ENCODE measurements around the gene CCDC110. TPM values are rescaled to one million over a fixed set of nuclear protein-coding genes. Genes with fewer than 3 reads are reported as not detected.

The CCDC110 gene
- total RNA-seq, 1 donor from 2014 or later: 14.4 TPM

DNA sequence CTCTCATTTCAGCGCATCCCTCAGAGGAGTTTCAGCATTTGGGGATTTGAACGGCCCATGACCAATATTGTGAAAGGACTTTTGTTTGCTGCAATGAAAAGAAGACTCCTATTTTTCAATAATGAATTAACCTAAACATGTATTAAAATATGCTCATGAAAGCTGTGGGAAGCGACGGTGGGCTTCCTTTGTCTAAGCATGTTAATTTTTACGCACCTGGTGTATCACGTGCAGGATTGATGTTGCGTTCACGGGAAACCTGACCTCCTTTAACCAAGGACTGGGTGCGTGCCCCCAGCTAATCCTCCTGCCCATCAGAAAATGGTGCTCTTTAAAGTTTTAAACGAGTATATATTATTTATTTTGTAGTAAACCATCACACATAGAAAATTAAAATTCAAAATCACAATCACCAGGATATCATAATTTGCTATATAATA is 590 bp upstream of the CCDC110 start:
- no peak for DNase-seq (ENCODE audit: low spot score)

GRCh38 chr4:185470501-185471195 is 885 bp downstream of the CCDC110 start:
- DNase-seq (ENCODE audit: low spot score): peak; percentile 64

- DNase-seq (ENCODE audit: low spot score): no peak
Measured at GRCh38 chr4:185469580-185470154, 1.9 kb downstream of the CCDC110 start.

DNA sequence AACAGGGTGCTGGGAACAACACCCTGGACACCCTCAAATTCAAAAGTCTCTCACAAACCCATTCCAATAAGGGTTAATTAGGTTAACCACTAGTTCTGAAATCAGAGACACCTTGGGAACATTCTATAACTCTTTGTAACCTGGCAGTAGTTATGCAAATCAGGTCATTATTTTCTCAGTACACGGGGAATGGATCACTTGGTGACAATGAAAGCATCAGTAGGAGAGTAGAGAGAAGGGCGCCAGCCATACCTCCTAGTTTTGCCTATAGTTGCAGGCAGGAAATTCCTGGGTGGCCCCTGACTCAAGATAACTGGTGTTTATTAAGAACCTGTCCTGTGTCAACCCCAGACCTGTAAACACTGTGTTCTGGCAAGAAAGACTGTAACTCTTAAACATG is 2.5 kb downstream of the CCDC110 start:
- no peak for DNase-seq (ENCODE audit: low spot score)

- no peak for DNase-seq (ENCODE audit: low spot score)
Measured at GRCh38 chr4:185467991-185468390, 3.5 kb downstream of the CCDC110 start.

GRCh38 chr4:185467101-185467500 is 4.4 kb downstream of the CCDC110 start:
- peak; percentile 22 for DNase-seq (ENCODE audit: low spot score)

- DNase-seq (ENCODE audit: low spot score): no peak
Measured at GRCh38 chr4:185465707-185466106, 5.8 kb downstream of the CCDC110 start.

GRCh38 chr4:185464887-185465286 is 6.6 kb downstream of the CCDC110 start:
- no peak for DNase-seq (ENCODE audit: low spot score)

DNA sequence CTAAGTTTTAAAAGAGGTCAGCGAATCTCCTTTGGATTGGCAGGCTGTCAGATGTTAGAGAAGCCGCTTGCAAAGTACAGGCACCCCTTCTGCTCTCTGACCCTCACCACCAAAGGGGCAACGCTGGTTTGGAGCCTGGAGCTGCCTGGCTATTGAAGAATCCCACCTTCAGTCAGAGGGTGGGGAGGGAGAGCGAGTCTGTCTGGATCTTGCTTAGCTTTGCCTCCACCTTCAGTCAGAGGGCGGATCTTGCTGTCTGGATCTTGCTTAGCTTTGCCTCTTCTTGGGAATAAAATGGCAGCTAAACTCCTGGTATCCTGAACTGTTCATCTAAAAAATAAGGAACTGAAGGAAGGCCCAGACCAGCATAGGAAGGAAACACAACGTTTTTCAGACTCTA is 7.3 kb downstream of the CCDC110 start:
- no peak for DNase-seq (ENCODE audit: low spot score)

DNA sequence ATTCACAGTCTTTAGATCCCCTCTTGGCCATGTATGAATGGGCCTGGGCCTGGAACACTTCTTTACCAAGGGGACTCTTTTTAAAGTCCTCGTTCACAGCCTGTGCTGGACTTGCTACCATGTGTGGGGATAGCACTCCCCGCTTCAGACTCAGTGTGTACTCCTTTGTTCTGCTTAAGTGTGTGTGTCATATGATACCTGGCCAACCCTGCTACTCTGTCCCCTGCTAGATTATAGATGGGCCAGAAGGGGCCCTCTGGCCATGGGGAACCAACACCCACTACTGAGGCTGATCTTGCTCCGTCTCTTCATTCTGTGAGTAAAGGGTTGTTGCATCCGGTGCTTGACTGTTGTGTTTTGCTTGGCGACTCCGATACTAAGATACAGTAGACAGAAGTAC is 8.0 kb downstream of the CCDC110 start:
- DNase-seq (ENCODE audit: low spot score): no peak

DNA sequence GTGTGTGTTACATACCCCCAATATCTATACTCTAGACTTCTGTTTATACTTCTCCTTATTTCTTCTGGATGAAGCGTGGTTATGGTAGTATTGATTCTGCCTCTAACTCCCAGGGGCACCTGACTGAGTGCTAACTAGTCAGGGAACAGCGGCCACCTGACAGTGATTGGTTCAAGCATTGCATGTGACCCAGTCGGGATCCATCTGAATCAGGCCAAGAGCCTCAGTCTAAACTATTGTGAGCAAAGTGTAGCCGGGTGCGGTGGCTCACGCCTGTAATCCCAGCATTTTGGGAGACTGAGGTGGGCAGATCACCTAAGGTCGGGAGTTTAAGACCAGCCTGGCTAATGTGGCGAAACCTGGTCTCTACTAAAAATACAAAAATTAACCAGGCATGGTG is 10.0 kb downstream of the CCDC110 start:
- no peak for DNase-seq (ENCODE audit: low spot score)

- no peak for DNase-seq (ENCODE audit: low spot score)
Measured at GRCh38 chr4:185457136-185457535, 14.4 kb downstream of the CCDC110 start.

- DNase-seq (ENCODE audit: low spot score): no peak
Measured at GRCh38 chr4:185456131-185456530, 15.4 kb downstream of the CCDC110 start.

- no peak for DNase-seq (ENCODE audit: low spot score)
Measured at GRCh38 chr4:185445209-185445608, 26.3 kb downstream of the CCDC110 start.

DNA sequence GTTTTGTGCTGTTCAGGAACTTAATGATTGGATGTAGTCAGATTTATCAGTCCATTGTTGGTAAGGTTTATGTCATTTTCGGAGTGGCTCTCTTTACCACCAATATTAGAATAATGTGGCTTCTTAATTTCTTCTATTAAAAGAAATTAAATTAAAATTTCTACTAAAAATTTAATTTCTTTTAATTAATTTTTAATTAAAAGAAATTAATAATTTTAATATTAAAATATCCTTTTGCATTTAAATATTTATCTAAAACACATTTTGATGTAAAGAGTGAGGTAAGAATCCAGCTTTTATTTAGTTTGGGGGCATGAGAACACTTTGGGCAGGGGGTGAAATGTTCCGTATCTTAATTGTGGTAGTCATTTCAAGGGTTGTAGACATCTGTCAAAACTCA is 30.1 kb downstream of the CCDC110 start:
- no peak for DNase-seq (ENCODE audit: low spot score)

DNA sequence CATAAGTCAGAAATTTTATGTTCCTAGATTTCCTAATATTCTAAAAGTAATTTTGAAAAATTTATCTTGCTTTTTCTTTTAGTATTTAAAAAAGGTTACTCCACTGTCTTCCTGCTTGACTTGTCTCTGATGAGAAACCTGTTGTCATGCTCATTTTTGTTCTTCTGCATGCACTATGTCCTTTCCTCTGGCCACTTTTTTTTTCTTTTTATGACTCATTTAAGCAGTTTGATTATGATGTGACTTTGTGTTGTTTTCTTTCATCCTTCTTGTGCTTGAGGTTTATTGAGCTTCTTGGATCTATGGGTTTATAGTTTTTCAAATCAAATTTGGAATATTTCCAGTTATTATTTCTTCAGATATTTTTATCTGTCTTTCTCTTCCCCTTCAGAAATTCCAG is 33.7 kb downstream of the CCDC110 start:
- DNase-seq (ENCODE audit: low spot score): no peak

GRCh38 chr4:185435466-185435865 is 36.1 kb downstream of the CCDC110 start:
- DNase-seq (ENCODE audit: low spot score): no peak

DNA sequence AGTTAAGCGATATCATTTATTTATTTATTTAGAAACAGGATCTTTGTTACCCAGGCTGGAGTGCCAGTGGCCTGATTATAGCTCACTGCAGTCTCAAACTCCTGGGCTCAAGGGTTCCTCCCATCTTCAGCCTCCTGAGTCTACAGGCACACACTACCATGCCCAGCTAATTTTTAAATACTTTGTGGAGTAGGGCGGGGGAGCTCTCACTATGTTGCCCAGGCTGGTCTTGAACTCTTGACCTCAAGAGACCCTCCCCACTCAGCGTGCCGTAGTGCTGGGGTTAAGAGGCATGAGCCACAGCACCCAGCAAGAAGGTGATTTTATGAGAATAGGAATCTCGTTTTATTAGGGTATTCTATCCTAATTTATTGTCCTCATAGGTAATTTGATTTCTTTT is 41.9 kb downstream of the CCDC110 start:
- DNase-seq (ENCODE audit: low spot score): no peak

GRCh38 chr4:185426960-185427688 is 44.4 kb downstream of the CCDC110 start:
- no peak for DNase-seq (ENCODE audit: low spot score)

DNA sequence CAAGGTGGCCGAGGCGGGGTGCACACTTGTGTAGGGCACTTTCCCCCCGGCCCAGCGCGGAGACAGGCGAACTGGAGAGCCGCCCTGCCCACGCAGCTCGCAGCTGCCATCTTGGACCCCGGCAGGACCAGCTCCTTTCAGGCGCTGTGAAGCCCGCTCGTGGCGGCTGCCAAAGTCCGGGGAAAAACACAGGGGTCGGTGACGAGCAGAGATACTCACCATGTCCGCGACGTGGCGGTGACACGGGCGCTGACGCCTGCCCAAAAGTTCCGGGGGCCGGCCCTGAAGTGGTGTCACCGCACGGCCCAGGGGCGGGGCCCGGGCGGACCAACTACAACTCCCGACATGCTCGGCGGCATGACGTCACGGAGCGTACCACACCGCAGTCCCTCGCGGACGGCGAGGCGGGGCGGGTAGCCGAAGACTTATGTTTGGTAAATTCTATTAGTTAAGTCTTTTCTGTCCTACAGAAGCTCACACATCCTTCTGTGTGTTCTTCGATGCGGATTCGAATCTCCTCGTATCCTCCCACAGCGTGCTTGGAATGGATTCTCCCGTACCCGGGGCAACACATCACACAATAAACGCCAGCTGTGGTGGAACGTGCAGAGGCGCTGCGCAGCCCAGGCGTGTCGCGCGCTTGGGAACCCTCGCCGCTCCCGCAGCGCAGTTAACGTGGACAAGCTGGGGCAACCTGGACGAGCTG is 45.7 kb downstream of the CCDC110 start, which contains the start of gene UFSP2:
Gene UFSP2, minus strand, starts transcription at position 318 of the 706 bp plus-strand sequence. Its CDS starts 96 bp downstream, at position 222.
- DNase-seq (ENCODE audit: low spot score): peak; percentile 94

DNA sequence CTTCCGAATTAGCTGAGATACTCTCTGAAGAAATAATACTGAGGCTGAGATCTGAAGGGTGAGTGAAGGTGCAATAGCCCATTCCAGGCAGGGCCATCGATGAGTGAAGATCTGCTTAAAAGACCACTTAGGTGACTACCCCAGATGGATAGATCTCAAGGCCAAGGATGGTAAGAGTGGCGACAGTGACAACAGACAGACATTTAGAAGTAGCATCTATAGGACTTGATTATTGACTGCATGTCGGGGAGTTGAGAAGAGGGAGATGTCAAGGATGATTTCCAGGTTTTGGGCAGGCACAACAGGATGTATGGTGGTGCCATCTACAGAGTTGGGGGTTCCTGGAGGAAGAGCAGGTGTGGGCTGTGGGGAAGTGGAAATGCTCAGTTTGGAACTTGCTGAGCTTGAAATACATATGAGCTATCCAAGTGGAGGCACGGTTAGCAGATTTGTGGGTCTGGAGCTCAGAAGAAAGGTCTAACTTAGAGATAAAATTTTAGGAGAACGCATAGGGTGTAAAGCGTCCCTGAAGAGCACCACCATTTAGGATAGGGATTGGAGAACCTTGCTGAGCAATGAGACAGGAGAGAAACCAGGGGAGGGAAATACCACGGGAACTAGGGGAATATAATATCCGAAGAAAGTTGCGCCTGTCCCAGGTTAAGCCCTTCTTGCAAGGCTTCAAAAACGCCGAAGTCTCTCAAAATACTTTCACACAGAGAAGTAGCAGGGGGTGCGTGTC is 46.5 kb downstream of the CCDC110 start:
- no peak for DNase-seq (ENCODE audit: low spot score)
